Esophagus muscularis mucosa (tissue), 4 donors: ENCODE measurements around the gene GRK2. TPM values are rescaled to one million over a fixed set of nuclear protein-coding genes. Genes with fewer than 3 reads are reported as not detected.
A peak's percentile ranks its signal among the peaks of the same experiment; 100 is the strongest.
"Not testable (repeated sequence)": the region's sequence is repeated elsewhere in the genome, so short reads cannot be mapped to it uniquely, and the experiment has no call there.

Experiments used
- DNase-seq: peaks from one replicate; pipeline ENCODE4 v3.0.0-alpha.2; 2017; ENCODE audit errors: extremely low spot score
- H3K27ac ChIP-seq, 4 donors: fragments of 200-600 bp; sonication (generic); replicated peaks in 1 of 4; 1 replicate in 3 of 4; 2 replicates in 1 of 4; pipeline ENCODE4 v1.5.1; 2016 to 2019; ENCODE audit warnings: mild to moderate bottlenecking in 1 of 4
- H3K27me3 ChIP-seq, 4 donors: fragments of 200-600 bp; sonication (generic); one replicate each; pipeline versions ENCODE4 v1.5.1 to v1.6.0; 2016 to 2019
- H3K36me3 ChIP-seq, 4 donors: fragments of 200-600 bp; sonication (generic); one replicate each; pipeline ENCODE4 v1.5.1; 2016 to 2019
- H3K4me1 ChIP-seq, 4 donors: fragments of 200-600 bp; sonication (generic); one replicate each; pipeline ENCODE4 v1.5.1; 2016 to 2019
- H3K4me3 ChIP-seq, 4 donors: fragments of 200-600 bp; sonication (generic); 1 replicate in 2 of 4; 2 replicates in 2 of 4; pipeline ENCODE4 v1.5.1; 2016 to 2019; ENCODE audit warnings: mild to moderate bottlenecking in 4 of 4, moderate library complexity in 1 of 4
- H3K9me3 ChIP-seq, 4 donors: fragments of 200-600 bp; sonication (generic); 1 replicate in 3 of 4; 2 replicates in 1 of 4; pipeline ENCODE4 v1.5.1; 2016 to 2019
- EP300 ChIP-seq: sonication (generic); formaldehyde crosslinking; IDR thresholded peaks from one replicate; pipeline ENCODE4 v1.6.1; 2017; ENCODE audit warnings: antibody characterized with exemption
- POLR2A ChIP-seq: fragments of 450-650 bp; IDR thresholded peaks from one replicate; pipeline ENCODE4 v1.6.1; 2017; ENCODE audit warnings: antibody characterized with exemption, moderate library complexity, mild to moderate bottlenecking, low read depth
- POLR2AphosphoS5 ChIP-seq, 2 donors: sonication (generic); formaldehyde crosslinking; IDR thresholded peaks; one replicate each; pipeline ENCODE4 v1.6.1; 2017; ENCODE audit warnings: antibody characterized with exemption in 2 of 2
- WGBS: methylation state at CpG from one replicate; pipeline ENCODE4 v1.1.5; 2018; 5-methylcytosine and 5-hydroxymethylcytosine counted together
- intact Hi-C: fragments of 100-400 bp; cut with DNase I; formaldehyde crosslinking; loops from one replicate; pipeline ENCODE4 v1.15.1; 2023
- total RNA-seq, 4 donors: library from RNA; depleted of rRNA; stranded (reverse); fragments of >200 nt; gene quantifications; one replicate each; pipeline versions ENCODE4 v1.1.0 to v1.2.1, GENCODE V29; 2016
- TF ChIP-seq, protein P1 (sequence below), 3 experiments: fragments of 200-600 bp in 2 of 3; fragments of 450-650 bp in 1 of 3; sonication (generic) in 2 of 3; IDR thresholded peaks; one replicate each; pipeline ENCODE4 v1.5.1; 2017 to 2019; ENCODE audit warnings: antibody characterized with exemption in 3 of 3, mild to moderate bottlenecking in 2 of 3, moderate library complexity in 1 of 3

The GRK2 gene
- total RNA-seq, 4 donors from 2014 or later: 46.9 to 68.8 (median 59.5) TPM

DNA sequence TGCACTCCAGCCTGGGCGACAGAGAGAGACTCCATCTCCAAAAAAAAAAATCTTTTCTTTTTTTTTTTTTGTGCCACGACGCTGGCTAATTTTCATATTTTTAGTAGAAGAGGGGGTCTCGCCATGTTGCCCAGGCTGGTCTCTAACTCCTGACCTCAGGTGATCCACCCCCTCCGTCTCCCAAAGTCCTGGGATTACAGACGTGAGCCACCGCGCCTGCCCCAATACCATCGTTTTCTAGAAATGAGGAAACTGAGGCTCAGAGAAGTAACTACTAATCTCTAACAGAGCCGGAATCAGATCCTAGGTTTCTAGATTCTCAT is 50.6 kb downstream of the GRK2 start:
- WGBS: 0% methylated on average over 9 of the region's 10 CpGs
- Histone ChIP-seq H3K36me3 (peaks cover 0 to 3% (median 0%) of the 10 kb centered on the region in 4 donors), H3K27ac (peak overlapping the region; percentile 89 to 95 (median 92)), H3K4me1 (peaks cover 17 to 38% (median 32%) of the 10 kb centered on the region in 4 donors), H3K9me3 (no peaks in the 10 kb centered on the region), H3K4me3 (peak overlapping the region; percentile 73 to 94 (median 81)), H3K27me3 (no peaks in the 10 kb centered on the region)
- intact Hi-C loops: loop anchor here (1.0 to 5.0 kb wide), 3 partner anchors 51 to 235 kb away; partner anchors contain the start of gene GRK2
- TF ChIP-seq POLR2AphosphoS5 (IDR thresholded peaks at IDR 0.05) (no peak), POLR2A (no peak), EP300 (no peak)
- TF ChIP-seq, protein P1, sequence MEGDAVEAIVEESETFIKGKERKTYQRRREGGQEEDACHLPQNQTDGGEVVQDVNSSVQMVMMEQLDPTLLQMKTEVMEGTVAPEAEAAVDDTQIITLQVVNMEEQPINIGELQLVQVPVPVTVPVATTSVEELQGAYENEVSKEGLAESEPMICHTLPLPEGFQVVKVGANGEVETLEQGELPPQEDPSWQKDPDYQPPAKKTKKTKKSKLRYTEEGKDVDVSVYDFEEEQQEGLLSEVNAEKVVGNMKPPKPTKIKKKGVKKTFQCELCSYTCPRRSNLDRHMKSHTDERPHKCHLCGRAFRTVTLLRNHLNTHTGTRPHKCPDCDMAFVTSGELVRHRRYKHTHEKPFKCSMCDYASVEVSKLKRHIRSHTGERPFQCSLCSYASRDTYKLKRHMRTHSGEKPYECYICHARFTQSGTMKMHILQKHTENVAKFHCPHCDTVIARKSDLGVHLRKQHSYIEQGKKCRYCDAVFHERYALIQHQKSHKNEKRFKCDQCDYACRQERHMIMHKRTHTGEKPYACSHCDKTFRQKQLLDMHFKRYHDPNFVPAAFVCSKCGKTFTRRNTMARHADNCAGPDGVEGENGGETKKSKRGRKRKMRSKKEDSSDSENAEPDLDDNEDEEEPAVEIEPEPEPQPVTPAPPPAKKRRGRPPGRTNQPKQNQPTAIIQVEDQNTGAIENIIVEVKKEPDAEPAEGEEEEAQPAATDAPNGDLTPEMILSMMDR (IDR thresholded peaks at IDR 0.05): no peak
- no peak for DNase-seq

DNA sequence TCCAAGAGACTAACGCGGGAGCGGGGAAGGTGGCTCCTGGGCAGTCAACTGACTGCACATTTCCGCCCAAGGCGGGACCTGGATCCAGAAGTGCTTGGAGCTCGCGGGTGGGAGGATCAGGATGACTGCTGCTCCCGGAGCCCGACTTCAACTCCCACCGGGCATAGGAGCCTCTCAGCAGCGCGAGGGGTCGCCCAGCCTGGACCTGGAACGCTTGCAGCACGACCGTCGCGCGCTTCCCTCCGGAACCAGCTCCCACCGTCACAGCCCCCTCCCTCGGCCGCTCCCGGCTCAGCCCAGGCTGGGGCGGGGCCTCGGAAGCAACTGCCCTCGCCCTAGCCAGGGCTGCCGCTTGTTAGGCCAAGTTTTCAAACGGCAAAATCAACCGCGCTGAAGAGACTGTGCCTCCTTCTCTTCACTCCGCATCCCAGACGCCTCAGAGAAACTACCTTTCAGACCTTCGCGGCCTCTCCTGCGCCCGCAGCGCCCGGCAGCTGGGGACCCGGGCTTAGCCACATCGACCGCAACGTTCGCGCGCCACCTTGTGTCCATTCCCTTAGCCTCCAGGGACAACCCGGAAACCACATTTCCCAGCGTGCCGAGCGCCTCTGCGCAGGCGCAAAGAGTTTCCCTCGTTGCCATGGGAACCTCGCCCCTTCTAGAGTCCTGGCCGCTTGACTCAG is 51.1 kb downstream of the GRK2 start:
- peak overlapping the region; percentile 89 to 95 (median 92) for H3K27ac ChIP-seq
- peak overlapping the region; percentile 73 to 94 (median 81) for H3K4me3 ChIP-seq
- H3K27me3 ChIP-seq: no peaks in the 10 kb centered on the region
- 0% methylated on average over 5 of the region's 55 CpGs for WGBS
- intact Hi-C loops: loop anchor here (1.0 to 5.0 kb wide), 3 partner anchors 51 to 235 kb away; partner anchors contain the start of gene GRK2
- peaks cover 17 to 38% (median 32%) of the 10 kb centered on the region in 4 donors for H3K4me1 ChIP-seq
- H3K36me3 ChIP-seq: peaks cover 0 to 6% (median 0%) of the 10 kb centered on the region in 4 donors
- no peaks in the 10 kb centered on the region for H3K9me3 ChIP-seq
- peak; percentile 99 for DNase-seq
- TF ChIP-seq POLR2AphosphoS5 (IDR thresholded peaks at IDR 0.05): peak; percentile 70 to 88
- TF ChIP-seq, protein P1 (IDR thresholded peaks at IDR 0.05): peak; percentile 92 to 99 (median 96)
- TF ChIP-seq POLR2A: no peak

GRCh38 chr11:67317888-67318555 is 51.7 kb downstream of the GRK2 start:
- Histone ChIP-seq H3K4me1 (peaks cover 17 to 38% (median 32%) of the 10 kb centered on the region in 4 donors), H3K9me3 (no peaks in the 10 kb centered on the region), H3K36me3 (peaks cover 0 to 12% (median under 1%) of the 10 kb centered on the region in 4 donors), H3K4me3 (peak overlapping the region; percentile 73 to 94 (median 81)), H3K27me3 (no peaks in the 10 kb centered on the region), H3K27ac (peak overlapping the region; percentile 89 to 95 (median 92))
- WGBS: 0% methylated on average over 10 of the region's 53 CpGs
- intact Hi-C loops: loop anchor here (1.0 to 5.0 kb wide), 3 partner anchors 52 to 236 kb away; partner anchors contain the start of gene GRK2
- no peak for DNase-seq
- TF ChIP-seq EP300 (no peak), POLR2A (no peak), POLR2AphosphoS5 (IDR thresholded peaks at IDR 0.05) (no peak)

DNA sequence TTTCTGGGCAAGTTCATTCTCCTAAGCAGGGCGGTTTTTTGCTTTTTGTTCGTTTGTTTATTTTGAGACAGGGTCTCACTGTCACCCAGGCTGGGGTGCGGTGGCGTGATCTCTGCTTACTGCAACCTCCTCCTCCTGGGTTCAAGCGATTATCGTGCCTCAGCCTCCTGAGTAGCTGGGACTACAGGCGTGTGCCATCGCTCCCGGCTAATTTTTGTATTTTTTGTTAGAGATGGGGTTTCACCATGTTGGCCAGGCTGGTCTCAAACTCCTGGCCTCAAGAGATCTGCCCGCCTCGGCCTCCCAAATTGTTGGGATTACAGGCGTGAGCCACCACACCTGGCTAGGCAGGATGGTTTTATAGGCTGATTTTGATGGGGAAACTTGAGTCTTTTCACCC is 52.6 kb downstream of the GRK2 start:
- not testable (repeated sequence) for DNase-seq, H3K27me3 ChIP-seq, H3K9me3 ChIP-seq, H3K27ac ChIP-seq
- Histone ChIP-seq H3K4me1 (peaks cover 17 to 38% (median 32%) of the 10 kb centered on the region in 4 donors), H3K4me3 (peak overlapping the region; percentile 73 to 94 (median 81)), H3K36me3 (peaks cover 0 to 18% (median 4%) of the 10 kb centered on the region in 4 donors)
- intact Hi-C loops: loop anchor here (5.0 kb wide), 1 partner anchor 237 kb away; no protein-coding TSS in a partner anchor
- 86% methylated on average over 12 of the region's 12 CpGs for WGBS

DNA sequence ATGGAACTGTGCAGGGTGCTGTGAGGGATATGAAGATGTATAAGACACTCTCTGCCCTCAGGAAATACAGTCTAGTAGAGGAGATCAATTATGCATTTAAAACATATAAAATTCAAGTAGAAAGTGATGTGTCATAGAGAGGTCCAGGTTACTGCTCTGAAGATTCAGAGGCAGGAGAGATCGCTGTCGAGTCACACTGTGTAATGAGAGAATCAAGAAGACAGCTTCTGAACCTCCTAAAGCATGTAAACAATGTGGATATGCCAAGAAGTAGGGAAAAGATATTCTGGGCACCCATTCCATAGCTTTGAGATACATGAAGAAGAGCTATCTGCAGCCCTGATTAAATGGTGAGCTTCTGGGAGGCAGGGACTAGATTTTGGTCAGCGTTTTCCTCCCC is 53.7 kb downstream of the GRK2 start:
- TF ChIP-seq, protein P1 (IDR thresholded peaks at IDR 0.05): no peak
- no peak for TF ChIP-seq EP300
- TF ChIP-seq POLR2AphosphoS5 (IDR thresholded peaks at IDR 0.05): no peak
- no peak for TF ChIP-seq POLR2A
- 69% methylated on average over 3 of the region's 3 CpGs for WGBS
- peaks cover 17 to 38% (median 32%) of the 10 kb centered on the region in 4 donors for H3K4me1 ChIP-seq
- no peaks in the 10 kb centered on the region for H3K9me3 ChIP-seq
- peaks cover 0 to 18% (median 4%) of the 10 kb centered on the region in 4 donors for H3K36me3 ChIP-seq
- H3K27me3 ChIP-seq: no peaks in the 10 kb centered on the region
- no peak overlapping the region for H3K27ac ChIP-seq
- H3K4me3 ChIP-seq: no peak overlapping the region
- DNase-seq: no peak
- intact Hi-C loops: no loop called here
